ENCODE measurements around the gene COL15A1. TPM values are rescaled to one million over a fixed set of nuclear protein-coding genes. Genes with fewer than 3 reads are reported as not detected.

Gene COL15A1
- total and polyA plus RNA-seq, 2 donors (not counting 1 experiment from before 2014, with no cell fraction given) = not detected

DNA sequence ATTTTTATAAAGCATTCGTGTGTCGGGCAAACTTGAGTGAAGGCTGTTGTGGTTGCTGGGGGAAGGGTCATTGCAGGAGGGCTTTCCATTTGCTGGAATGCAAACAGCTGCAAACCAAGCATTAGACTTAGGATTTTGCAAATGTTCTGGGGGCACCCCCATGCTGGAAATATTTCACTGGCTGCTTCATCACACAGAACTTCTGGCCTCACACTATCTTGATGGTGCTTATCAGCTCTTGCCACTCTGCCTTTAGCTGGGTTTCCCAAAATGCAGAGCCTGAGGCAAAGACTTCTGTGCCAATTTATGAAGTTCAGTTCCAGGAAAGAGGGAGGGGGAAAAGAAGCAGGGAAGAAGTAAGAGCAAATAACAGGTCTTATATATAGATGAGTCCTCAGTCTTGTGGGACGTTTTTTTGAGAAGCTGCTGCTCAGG lies 8.6 kb upstream of the COL15A1 start:
- Histone ChIP-seq H3K27ac (ENCODE audit: low read length in 2 of 2) (no peak overlapping the region), H3K9me3 (ENCODE audit: control extremely low read depth in 1 of 3, control insufficient read depth in 2 of 3, insufficient read depth in 1 of 3, low read length in 2 of 3) (no peaks in the 10 kb centered on the region), H3K4me3 (ENCODE audit: control extremely low read depth in 1 of 5, extremely low read depth in 1 of 5, insufficient read depth in 1 of 5, low read depth in 2 of 5, low read length in 4 of 5) (no peak overlapping the region), H3K79me2 (ENCODE audit: control insufficient read depth, insufficient read depth, low read length) (no peaks in the 10 kb centered on the region), H4K20me1 (ENCODE audit: control insufficient read depth, insufficient read depth, low read length, poor library complexity, severe bottlenecking) (no peaks in the 10 kb centered on the region), H3K4me2 (replicated peaks; ENCODE audit: low read depth, low read length, poor library complexity, severe bottlenecking) (no peak overlapping the region), H2AFZ (ENCODE audit: insufficient read depth, low read depth, low read length, poor library complexity, severe bottlenecking) (no peak overlapping the region), H3K4me1 (ENCODE audit: control insufficient read depth in 2 of 2, insufficient read depth in 2 of 2, low read length in 2 of 2) (no peaks in the 10 kb centered on the region), H3K27me3 (replicated peaks in 1 of 4; ENCODE audit: control extremely low read depth in 1 of 4, control insufficient read depth in 3 of 4, insufficient read depth in 4 of 4, low read length in 3 of 4) (peaks cover 0 to 14% (median 6%) of the 10 kb centered on the region in 4 experiments), H3K9ac (ENCODE audit: low read length) (no peak overlapping the region), H3K36me3 (replicated peaks in 1 of 2; ENCODE audit: control extremely low read depth in 1 of 2, control insufficient read depth in 1 of 2, extremely low read depth in 1 of 2, insufficient read depth in 2 of 2, low read length in 1 of 2) (no peaks in the 10 kb centered on the region)
- intact Hi-C loops (cut with micrococcal nuclease) = no loop called here
- TF ChIP-seq, protein P1, sequence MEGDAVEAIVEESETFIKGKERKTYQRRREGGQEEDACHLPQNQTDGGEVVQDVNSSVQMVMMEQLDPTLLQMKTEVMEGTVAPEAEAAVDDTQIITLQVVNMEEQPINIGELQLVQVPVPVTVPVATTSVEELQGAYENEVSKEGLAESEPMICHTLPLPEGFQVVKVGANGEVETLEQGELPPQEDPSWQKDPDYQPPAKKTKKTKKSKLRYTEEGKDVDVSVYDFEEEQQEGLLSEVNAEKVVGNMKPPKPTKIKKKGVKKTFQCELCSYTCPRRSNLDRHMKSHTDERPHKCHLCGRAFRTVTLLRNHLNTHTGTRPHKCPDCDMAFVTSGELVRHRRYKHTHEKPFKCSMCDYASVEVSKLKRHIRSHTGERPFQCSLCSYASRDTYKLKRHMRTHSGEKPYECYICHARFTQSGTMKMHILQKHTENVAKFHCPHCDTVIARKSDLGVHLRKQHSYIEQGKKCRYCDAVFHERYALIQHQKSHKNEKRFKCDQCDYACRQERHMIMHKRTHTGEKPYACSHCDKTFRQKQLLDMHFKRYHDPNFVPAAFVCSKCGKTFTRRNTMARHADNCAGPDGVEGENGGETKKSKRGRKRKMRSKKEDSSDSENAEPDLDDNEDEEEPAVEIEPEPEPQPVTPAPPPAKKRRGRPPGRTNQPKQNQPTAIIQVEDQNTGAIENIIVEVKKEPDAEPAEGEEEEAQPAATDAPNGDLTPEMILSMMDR (IDR thresholded peaks at IDR 0.05) = no peak
- no peak for TF ChIP-seq EZH2 (IDR thresholded peaks at IDR 0.05; ENCODE audit: borderline replicate concordance, insufficient read depth, low read depth, low read length, poor library complexity, severe bottlenecking)
- POLR2A ChIA-PET = no interaction called here
- 92% methylated on average over 2 of the region's 3 CpGs for WGBS (ENCODE audit: insufficient coverage)
- DNase-seq (no peak), ATAC-seq (ENCODE audit: low read depth) (no peak)
- Mint-ChIP-seq H3K4me1 (no peaks in the 10 kb centered on the region), H3K4me3 (no peak overlapping the region), H3K9me3 (ENCODE audit: insufficient read depth) (no peaks in the 10 kb centered on the region), H3K27me3 (peaks cover 31% of the 10 kb centered on the region), H3K27ac (no peak overlapping the region)
- CTCF ChIA-PET = no interaction called here

GRCh38 chr9:98940276-98940675 lies 3.4 kb upstream of the COL15A1 start:
- ChIA-PET CTCF (no interaction called here), POLR2A (no interaction called here)
- Histone ChIP-seq H4K20me1 (ENCODE audit: control insufficient read depth, insufficient read depth, low read length, poor library complexity, severe bottlenecking) (no peaks in the 10 kb centered on the region), H3K4me3 (ENCODE audit: control extremely low read depth in 1 of 5, extremely low read depth in 1 of 5, insufficient read depth in 1 of 5, low read depth in 2 of 5, low read length in 4 of 5) (no peak overlapping the region), H3K27ac (ENCODE audit: low read length in 2 of 2) (no peak overlapping the region), H3K9me3 (ENCODE audit: control extremely low read depth in 1 of 3, control insufficient read depth in 2 of 3, insufficient read depth in 1 of 3, low read length in 2 of 3) (peaks cover 0 to 7% (median 0%) of the 10 kb centered on the region in 3 donors), H3K4me1 (ENCODE audit: control insufficient read depth in 2 of 2, insufficient read depth in 2 of 2, low read length in 2 of 2) (peaks cover 6 to 9% of the 10 kb centered on the region in 2 donors), H3K79me2 (ENCODE audit: control insufficient read depth, insufficient read depth, low read length) (no peaks in the 10 kb centered on the region), H3K9ac (ENCODE audit: low read length) (no peak overlapping the region), H2AFZ (ENCODE audit: insufficient read depth, low read depth, low read length, poor library complexity, severe bottlenecking) (no peak overlapping the region), H3K36me3 (replicated peaks in 1 of 2; ENCODE audit: control extremely low read depth in 1 of 2, control insufficient read depth in 1 of 2, extremely low read depth in 1 of 2, insufficient read depth in 2 of 2, low read length in 1 of 2) (no peaks in the 10 kb centered on the region), H3K27me3 (replicated peaks in 1 of 4; ENCODE audit: control extremely low read depth in 1 of 4, control insufficient read depth in 3 of 4, insufficient read depth in 4 of 4, low read length in 3 of 4) (peaks cover 0 to 42% (median 22%) of the 10 kb centered on the region in 4 experiments), H3K4me2 (replicated peaks; ENCODE audit: low read depth, low read length, poor library complexity, severe bottlenecking) (no peak overlapping the region)
- ATAC-seq (ENCODE audit: low read depth) (no peak), DNase-seq (no peak)
- Mint-ChIP-seq H3K9me3 (ENCODE audit: insufficient read depth) (no peaks in the 10 kb centered on the region), H3K27ac (no peak overlapping the region), H3K4me1 (peaks cover 11% of the 10 kb centered on the region), H3K27me3 (peaks cover 75% of the 10 kb centered on the region), H3K4me3 (no peak overlapping the region)
- intact Hi-C loops (cut with micrococcal nuclease) = no loop called here
- WGBS (ENCODE audit: insufficient coverage) = 60% methylated on average over 1 of the region's 3 CpGs
- TF ChIP-seq, protein P1 (IDR thresholded peaks at IDR 0.05) = no peak
- TF ChIP-seq EZH2 (IDR thresholded peaks at IDR 0.05; ENCODE audit: borderline replicate concordance, insufficient read depth, low read depth, low read length, poor library complexity, severe bottlenecking) = no peak
